ENCODE results near the gene SLC35F3.

SLC35F3 gene

GRCh38 chr1:233993651-233994050 lies 89.2 kb downstream of the SLC35F3 start:
- peaks cover 26 to 44% of the 10 kb centered on the region in 2 donors for H3K27me3 Mint-ChIP-seq
- no peak for DNase-seq
- H3K27ac Mint-ChIP-seq: no peak overlapping the region
- no peaks in the 10 kb centered on the region for H3K36me3 Mint-ChIP-seq (ENCODE audit: insufficient read depth)
- no peaks in the 10 kb centered on the region for H3K9me3 Mint-ChIP-seq
- ATAC-seq (replicated peaks): no peak
- H3K4me3 Mint-ChIP-seq: no peak overlapping the region
- no peaks in the 10 kb centered on the region for H3K4me1 Mint-ChIP-seq (ENCODE audit: low read depth in 2 of 2)

- H3K36me3 Mint-ChIP-seq (ENCODE audit: insufficient read depth): no peaks in the 10 kb centered on the region
- H3K27me3 Mint-ChIP-seq: peaks cover 28 to 47% of the 10 kb centered on the region in 2 donors
- ATAC-seq (replicated peaks) (no peak), DNase-seq (no peak)
- H3K27ac Mint-ChIP-seq: no peak overlapping the region
- no peak overlapping the region for H3K4me3 Mint-ChIP-seq
- H3K9me3 Mint-ChIP-seq: no peaks in the 10 kb centered on the region
- no peaks in the 10 kb centered on the region for H3K4me1 Mint-ChIP-seq (ENCODE audit: low read depth in 2 of 2)
Measured at GRCh38 chr1:233994112-233994511, 89.6 kb downstream of the SLC35F3 start.

GRCh38 chr1:233998456-233998855 lies 94.0 kb downstream of the SLC35F3 start:
- Mint-ChIP-seq H3K4me1 (ENCODE audit: low read depth in 2 of 2) (no peaks in the 10 kb centered on the region), H3K36me3 (ENCODE audit: insufficient read depth) (no peaks in the 10 kb centered on the region), H3K27ac (no peak overlapping the region), H3K27me3 (peaks cover 29 to 49% of the 10 kb centered on the region in 2 donors), H3K4me3 (no peak overlapping the region), H3K9me3 (no peaks in the 10 kb centered on the region)
- ATAC-seq (replicated peaks): no peak
- DNase-seq: no peak

- ATAC-seq (replicated peaks) (no peak), DNase-seq (no peak)
- Mint-ChIP-seq H3K4me3 (no peak overlapping the region), H3K27me3 (peaks cover 29 to 54% of the 10 kb centered on the region in 2 donors), H3K27ac (no peak overlapping the region), H3K36me3 (ENCODE audit: insufficient read depth) (no peaks in the 10 kb centered on the region), H3K4me1 (ENCODE audit: low read depth in 2 of 2) (no peaks in the 10 kb centered on the region), H3K9me3 (no peaks in the 10 kb centered on the region)
Measured at GRCh38 chr1:233998891-233999290, 94.4 kb downstream of the SLC35F3 start.

- Mint-ChIP-seq H3K9me3 (no peaks in the 10 kb centered on the region), H3K36me3 (ENCODE audit: insufficient read depth) (no peaks in the 10 kb centered on the region), H3K27me3 (peaks cover 29 to 61% of the 10 kb centered on the region in 2 donors), H3K4me3 (no peak overlapping the region), H3K4me1 (ENCODE audit: low read depth in 2 of 2) (no peaks in the 10 kb centered on the region), H3K27ac (no peak overlapping the region)
- DNase-seq: no peak
- no peak for ATAC-seq (replicated peaks)
Measured at GRCh38 chr1:234000557-234001041, 96.1 kb downstream of the SLC35F3 start.

GRCh38 chr1:234001817-234002216 lies 97.3 kb downstream of the SLC35F3 start:
- H3K4me1 Mint-ChIP-seq (ENCODE audit: low read depth in 2 of 2): no peaks in the 10 kb centered on the region
- ATAC-seq (replicated peaks) (no peak), DNase-seq (no peak)
- H3K4me3 Mint-ChIP-seq: no peak overlapping the region
- H3K36me3 Mint-ChIP-seq (ENCODE audit: insufficient read depth): no peaks in the 10 kb centered on the region
- no peak overlapping the region for H3K27ac Mint-ChIP-seq
- H3K27me3 Mint-ChIP-seq: peaks cover 39 to 67% of the 10 kb centered on the region in 2 donors
- H3K9me3 Mint-ChIP-seq: no peaks in the 10 kb centered on the region

GRCh38 chr1:234004591-234004990 lies 100.1 kb downstream of the SLC35F3 start:
- Mint-ChIP-seq H3K9me3 (no peaks in the 10 kb centered on the region), H3K4me3 (no peak overlapping the region), H3K27me3 (peaks cover 22 to 62% of the 10 kb centered on the region in 2 donors), H3K27ac (no peak overlapping the region), H3K4me1 (ENCODE audit: low read depth in 2 of 2) (no peaks in the 10 kb centered on the region), H3K36me3 (ENCODE audit: insufficient read depth) (no peaks in the 10 kb centered on the region)
- DNase-seq (no peak), ATAC-seq (replicated peaks) (no peak)

GRCh38 chr1:234007684-234008083 lies 103.2 kb downstream of the SLC35F3 start:
- H3K4me1 Mint-ChIP-seq (ENCODE audit: low read depth in 2 of 2): no peaks in the 10 kb centered on the region
- no peak overlapping the region for H3K27ac Mint-ChIP-seq
- no peak for DNase-seq
- ATAC-seq (replicated peaks): no peak
- no peak overlapping the region for H3K4me3 Mint-ChIP-seq
- H3K27me3 Mint-ChIP-seq: peaks cover 29 to 56% of the 10 kb centered on the region in 2 donors
- peaks cover 0 to 2% of the 10 kb centered on the region in 2 donors for H3K9me3 Mint-ChIP-seq
- H3K36me3 Mint-ChIP-seq (ENCODE audit: insufficient read depth): no peaks in the 10 kb centered on the region

GRCh38 chr1:234008591-234008990 lies 104.1 kb downstream of the SLC35F3 start:
- Mint-ChIP-seq H3K9me3 (peaks cover 0 to 2% of the 10 kb centered on the region in 2 donors), H3K36me3 (ENCODE audit: insufficient read depth) (no peaks in the 10 kb centered on the region), H3K27ac (no peak overlapping the region), H3K27me3 (peaks cover 38 to 48% of the 10 kb centered on the region in 2 donors), H3K4me1 (ENCODE audit: low read depth in 2 of 2) (no peaks in the 10 kb centered on the region), H3K4me3 (no peak overlapping the region)
- DNase-seq (no peak), ATAC-seq (replicated peaks) (no peak)

- Mint-ChIP-seq H3K27me3 (peaks cover 39 to 45% of the 10 kb centered on the region in 2 donors), H3K4me1 (ENCODE audit: low read depth in 2 of 2) (no peaks in the 10 kb centered on the region), H3K9me3 (peaks cover 0 to 2% of the 10 kb centered on the region in 2 donors), H3K27ac (no peak overlapping the region), H3K36me3 (ENCODE audit: insufficient read depth) (no peaks in the 10 kb centered on the region), H3K4me3 (no peak overlapping the region)
- DNase-seq (no peak), ATAC-seq (replicated peaks) (no peak)
Measured at GRCh38 chr1:234009668-234010067, 105.2 kb downstream of the SLC35F3 start.

- H3K27me3 Mint-ChIP-seq: peaks cover 26 to 31% of the 10 kb centered on the region in 2 donors
- DNase-seq: no peak
- H3K9me3 Mint-ChIP-seq: peaks cover 0 to 2% of the 10 kb centered on the region in 2 donors
- no peak overlapping the region for H3K4me3 Mint-ChIP-seq
- no peak overlapping the region for H3K27ac Mint-ChIP-seq
- H3K4me1 Mint-ChIP-seq (ENCODE audit: low read depth in 2 of 2): no peaks in the 10 kb centered on the region
- no peak for ATAC-seq (replicated peaks)
- H3K36me3 Mint-ChIP-seq (ENCODE audit: insufficient read depth): no peaks in the 10 kb centered on the region
Measured at GRCh38 chr1:234014208-234014607, 109.7 kb downstream of the SLC35F3 start.

GRCh38 chr1:234018816-234019215 lies 114.3 kb downstream of the SLC35F3 start:
- Mint-ChIP-seq H3K27me3 (peaks cover 11 to 42% of the 10 kb centered on the region in 2 donors), H3K4me3 (no peak overlapping the region), H3K27ac (no peak overlapping the region), H3K4me1 (ENCODE audit: low read depth in 2 of 2) (no peaks in the 10 kb centered on the region), H3K9me3 (no peaks in the 10 kb centered on the region), H3K36me3 (ENCODE audit: insufficient read depth) (no peaks in the 10 kb centered on the region)
- no peak for DNase-seq
- ATAC-seq (replicated peaks): no peak

GRCh38 chr1:234019387-234019786 lies 114.9 kb downstream of the SLC35F3 start:
- ATAC-seq (replicated peaks) (no peak), DNase-seq (no peak)
- Mint-ChIP-seq H3K27me3 (peaks cover 11 to 42% of the 10 kb centered on the region in 2 donors), H3K27ac (no peak overlapping the region), H3K4me3 (no peak overlapping the region), H3K4me1 (ENCODE audit: low read depth in 2 of 2) (no peaks in the 10 kb centered on the region), H3K36me3 (ENCODE audit: insufficient read depth) (no peaks in the 10 kb centered on the region), H3K9me3 (no peaks in the 10 kb centered on the region)

- Mint-ChIP-seq H3K4me3 (no peak overlapping the region), H3K9me3 (no peaks in the 10 kb centered on the region), H3K36me3 (ENCODE audit: insufficient read depth) (no peaks in the 10 kb centered on the region), H3K27me3 (peaks cover 14 to 53% of the 10 kb centered on the region in 2 donors), H3K27ac (no peak overlapping the region), H3K4me1 (ENCODE audit: low read depth in 2 of 2) (no peaks in the 10 kb centered on the region)
- DNase-seq: no peak
- ATAC-seq (replicated peaks): no peak
Measured at GRCh38 chr1:234022302-234022701, 117.8 kb downstream of the SLC35F3 start.

GRCh38 chr1:234039603-234040002 lies 135.1 kb downstream of the SLC35F3 start:
- no peak for DNase-seq
- Mint-ChIP-seq H3K4me1 (ENCODE audit: low read depth in 2 of 2) (no peaks in the 10 kb centered on the region), H3K9me3 (no peaks in the 10 kb centered on the region), H3K27ac (no peak overlapping the region), H3K4me3 (no peak overlapping the region), H3K27me3 (peaks cover 23 to 26% of the 10 kb centered on the region in 2 donors), H3K36me3 (ENCODE audit: insufficient read depth) (no peaks in the 10 kb centered on the region)
- no peak for ATAC-seq (replicated peaks)

Measured in effector memory CD8-positive, alpha-beta T cell (primary cell).